CD4-positive, alpha-beta memory T cell (primary cell): ENCODE results near the gene C1orf159. TPM values are rescaled to one million over a fixed set of nuclear protein-coding genes. Genes with fewer than 3 reads are reported as not detected.

Experiments
- CTCF ChIA-PET: fragments of 350-600 bp; sonication (Branson Sonifier 250); formaldehyde crosslinking; loops from one replicate; lab custom pipeline; 2021; ENCODE audit warnings: inconsistent platforms; ENCODE audit not compliant: partially characterized antibody; lab: Charles Lee
- POLR2A ChIA-PET: fragments of 350-600 bp; sonication (Branson Sonifier 250); formaldehyde crosslinking; loops from one replicate; lab custom pipeline; 2021; ENCODE audit not compliant: partially characterized antibody; lab: Charles Lee
- DNase-seq, 5 donors: peaks; one replicate each; pipeline versions ENCODE4 v3.0.0 to v3.0.0-alpha.2; 2020 to 2022; ENCODE audit warnings: mixed read lengths in 1 of 5
- H3K27ac ChIP-seq: one replicate; pipeline ENCODE4 v1.7.0; 2013; ENCODE audit warnings: low read depth, low read length
- H3K27me3 ChIP-seq: 2 replicates; pipeline ENCODE4 v1.7.0; 2013; ENCODE audit warnings: mild to moderate bottlenecking, low read length, moderate library complexity; ENCODE audit not compliant: insufficient read depth
- H3K36me3 ChIP-seq: 2 replicates; pipeline ENCODE4 v1.7.0; 2013; ENCODE audit warnings: mild to moderate bottlenecking, low read length, moderate library complexity; ENCODE audit not compliant: insufficient read depth
- H3K4me1 ChIP-seq: 2 replicates; pipeline ENCODE4 v1.7.0; 2013; ENCODE audit warnings: mild to moderate bottlenecking, low read length, moderate library complexity; ENCODE audit not compliant: insufficient read depth
- H3K4me3 ChIP-seq, 2 donors: one replicate each; pipeline ENCODE4 v1.7.0; 2013; ENCODE audit warnings: low read length in 2 of 2, mild to moderate bottlenecking in 1 of 2
- H3K9me3 ChIP-seq, 2 donors: one replicate each; pipeline ENCODE4 v1.7.0; 2013; ENCODE audit warnings: low read length in 2 of 2, control low read depth in 1 of 2; ENCODE audit not compliant: control insufficient read depth in 1 of 2
- H3K27ac Mint-ChIP-seq, 7 donors: one replicate each; pipeline ENCODE4 v1.8.0; 2020 to 2021; ENCODE audit warnings: mixed read lengths in 7 of 7, mild to moderate bottlenecking in 6 of 7, inconsistent platforms in 3 of 7, moderate library complexity in 3 of 7
- H3K27me3 Mint-ChIP-seq, 2 donors: one replicate each; pipeline ENCODE4 v1.8.0; 2020 to 2021; ENCODE audit warnings: mixed read lengths in 2 of 2
- H3K36me3 Mint-ChIP-seq, 2 donors: one replicate each; pipeline ENCODE4 v1.8.0; 2020 to 2021; ENCODE audit warnings: mixed read lengths in 2 of 2, inconsistent platforms in 1 of 2, mild to moderate bottlenecking in 1 of 2
- H3K4me1 Mint-ChIP-seq, 4 donors: one replicate each; pipeline ENCODE4 v1.8.0; 2020 to 2021; ENCODE audit warnings: mixed read lengths in 4 of 4, mild to moderate bottlenecking in 1 of 4
- H3K4me3 Mint-ChIP-seq, 8 donors: one replicate each; pipeline ENCODE4 v1.8.0; 2020 to 2021; ENCODE audit warnings: mixed read lengths in 8 of 8, mild to moderate bottlenecking in 7 of 8, moderate library complexity in 6 of 8, inconsistent platforms in 3 of 8
- H3K9me3 Mint-ChIP-seq, 8 donors: one replicate each; pipeline ENCODE4 v1.8.0; 2020 to 2021; ENCODE audit warnings: mixed read lengths in 8 of 8, mild to moderate bottlenecking in 5 of 8, inconsistent platforms in 3 of 8, moderate library complexity in 1 of 8
- intact Hi-C: fragments of 100-400 bp; cut with micrococcal nuclease; formaldehyde crosslinking; loops from one replicate; pipeline ENCODE4 v1.15.1; 2023
- polyA plus RNA-seq, 2 donors: library from polyadenylated mRNA; unstranded; fragments of 300-500 nt; fragmentation: Illumina TruSeq; gene quantifications; one replicate each; pipeline ENCODE4 v1.2.3, GENCODE V29; 2021
- total RNA-seq, 2 experiments: library from RNA; stranded (reverse); gene quantifications; one replicate each; pipeline ENCODE4 v1.2.3, GENCODE V29; 2021

Gene C1orf159
- total and polyA plus RNA-seq, 4 experiments from 2014 or later = 3.8 to 15.1 (median 11.5) TPM

DNA sequence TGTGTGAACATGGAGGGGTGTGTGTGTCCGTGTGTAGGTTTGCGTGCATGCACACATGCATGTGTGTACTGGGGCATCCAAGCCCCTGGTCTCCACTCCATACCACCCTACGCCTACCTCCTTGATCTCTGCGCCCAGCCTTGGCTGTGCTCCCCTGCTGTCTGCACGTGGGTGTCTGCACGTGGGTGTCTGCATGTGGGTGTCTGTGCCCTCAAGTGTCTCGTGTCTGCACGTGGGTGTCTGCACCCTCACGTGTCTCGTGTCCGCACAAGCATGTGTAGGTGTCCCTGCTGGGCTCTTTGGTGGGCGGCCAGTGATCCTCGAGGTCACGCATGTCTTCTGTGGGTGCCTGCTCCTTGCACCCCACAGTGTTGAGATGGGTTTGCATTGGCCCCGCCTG, 62.9 kb downstream of the C1orf159 start:
- H3K36me3 Mint-ChIP-seq = no peaks in the 10 kb centered on the region
- no peaks in the 10 kb centered on the region for H3K4me1 ChIP-seq
- no peaks in the 10 kb centered on the region for H3K36me3 ChIP-seq
- DNase-seq = no peak
- ChIA-PET CTCF (no interaction called here), POLR2A (no interaction called here)
- H3K27ac Mint-ChIP-seq = no peak overlapping the region
- no peaks in the 10 kb centered on the region for H3K27me3 ChIP-seq
- peaks cover 0 to 7% of the 10 kb centered on the region in 2 donors for H3K27me3 Mint-ChIP-seq
- H3K9me3 ChIP-seq = no peaks in the 10 kb centered on the region
- H3K4me1 Mint-ChIP-seq = peaks cover 0 to 3% (median 1%) of the 10 kb centered on the region in 4 donors
- H3K4me3 ChIP-seq = no peak overlapping the region
- H3K4me3 Mint-ChIP-seq = peak overlapping the region in 1 of 8 donors; percentile 9
- no peak overlapping the region for H3K27ac ChIP-seq
- H3K9me3 Mint-ChIP-seq = no peaks in the 10 kb centered on the region
- intact Hi-C loops = no loop called here

GRCh38 chr1:1052003-1052840, 63.7 kb downstream of the C1orf159 start:
- POLR2A ChIA-PET = no interaction called here
- H3K4me3 ChIP-seq = no peak overlapping the region
- no peaks in the 10 kb centered on the region for H3K27me3 ChIP-seq
- no peaks in the 10 kb centered on the region for H3K36me3 ChIP-seq
- H3K27ac Mint-ChIP-seq = peak overlapping the region in 1 of 7 donors; percentile 29
- no peak for DNase-seq
- intact Hi-C loops = no loop called here
- no peak overlapping the region for H3K27ac ChIP-seq
- no peaks in the 10 kb centered on the region for H3K9me3 Mint-ChIP-seq
- peaks cover 0 to 7% of the 10 kb centered on the region in 2 donors for H3K27me3 Mint-ChIP-seq
- H3K9me3 ChIP-seq = no peaks in the 10 kb centered on the region
- H3K36me3 Mint-ChIP-seq = no peaks in the 10 kb centered on the region
- H3K4me1 ChIP-seq = no peaks in the 10 kb centered on the region
- peaks cover 0 to 3% (median 0%) of the 10 kb centered on the region in 4 donors for H3K4me1 Mint-ChIP-seq
- CTCF ChIA-PET = no interaction called here
- peak overlapping the region in 1 of 8 donors; percentile 32 for H3K4me3 Mint-ChIP-seq

DNA sequence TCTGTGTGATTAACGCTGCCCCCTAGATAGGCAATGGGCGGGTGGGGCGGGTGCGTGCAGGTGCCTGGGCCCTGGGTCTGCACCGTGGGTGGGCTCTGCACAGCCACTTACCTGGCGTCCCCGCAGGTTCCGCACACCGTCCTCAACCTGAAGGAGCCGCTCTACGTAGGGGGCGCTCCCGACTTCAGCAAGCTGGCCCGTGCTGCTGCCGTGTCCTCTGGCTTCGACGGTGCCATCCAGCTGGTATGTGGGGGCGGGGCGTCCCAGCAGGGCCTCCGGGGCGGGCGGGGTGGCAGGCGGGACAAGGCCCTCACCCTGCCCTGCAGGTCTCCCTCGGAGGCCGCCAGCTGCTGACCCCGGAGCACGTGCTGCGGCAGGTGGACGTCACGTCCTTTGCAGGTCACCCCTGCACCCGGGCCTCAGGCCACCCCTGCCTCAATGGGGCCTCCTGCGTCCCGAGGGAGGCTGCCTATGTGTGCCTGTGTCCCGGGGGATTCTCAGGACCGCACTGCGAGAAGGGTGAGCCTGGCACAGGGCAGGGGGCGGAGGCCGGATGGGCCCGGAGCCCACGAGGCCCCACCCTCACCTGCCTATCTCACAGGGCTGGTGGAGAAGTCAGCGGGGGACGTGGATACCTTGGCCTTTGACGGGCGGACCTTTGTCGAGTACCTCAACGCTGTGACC, 64.6 kb downstream of the C1orf159 start:
- Histone ChIP-seq H3K4me3 (no peak overlapping the region), H3K9me3 (no peaks in the 10 kb centered on the region), H3K36me3 (no peaks in the 10 kb centered on the region), H3K27ac (no peak overlapping the region), H3K27me3 (no peaks in the 10 kb centered on the region), H3K4me1 (no peaks in the 10 kb centered on the region)
- CTCF ChIA-PET = no interaction called here
- intact Hi-C loops = no loop called here
- H3K4me3 Mint-ChIP-seq = no peak overlapping the region
- POLR2A ChIA-PET = no interaction called here
- no peaks in the 10 kb centered on the region for H3K36me3 Mint-ChIP-seq
- H3K27ac Mint-ChIP-seq = no peak overlapping the region
- H3K9me3 Mint-ChIP-seq = no peaks in the 10 kb centered on the region
- peaks cover 0 to 6% of the 10 kb centered on the region in 2 donors for H3K27me3 Mint-ChIP-seq
- no peak for DNase-seq
- peaks cover 0 to 3% (median 0%) of the 10 kb centered on the region in 4 donors for H3K4me1 Mint-ChIP-seq

- no peaks in the 10 kb centered on the region for H3K27me3 ChIP-seq
- peak overlapping the region in 1 of 7 donors; percentile 78 for H3K27ac Mint-ChIP-seq
- no peak for DNase-seq
- ChIA-PET CTCF (no interaction called here), POLR2A (no interaction called here)
- H3K4me1 ChIP-seq = no peaks in the 10 kb centered on the region
- peaks cover 0 to 3% (median 0%) of the 10 kb centered on the region in 4 donors for H3K4me1 Mint-ChIP-seq
- H3K9me3 ChIP-seq = no peaks in the 10 kb centered on the region
- no peak overlapping the region for H3K4me3 ChIP-seq
- intact Hi-C loops = no loop called here
- H3K36me3 ChIP-seq = no peaks in the 10 kb centered on the region
- H3K27me3 Mint-ChIP-seq = peaks cover 0 to 6% of the 10 kb centered on the region in 2 donors
- no peak overlapping the region for H3K4me3 Mint-ChIP-seq
- H3K36me3 Mint-ChIP-seq = no peaks in the 10 kb centered on the region
- no peak overlapping the region for H3K27ac ChIP-seq
- no peaks in the 10 kb centered on the region for H3K9me3 Mint-ChIP-seq
These were observed 65.3 kb downstream of the C1orf159 start for GRCh38 chr1:1050577-1051052.

DNA sequence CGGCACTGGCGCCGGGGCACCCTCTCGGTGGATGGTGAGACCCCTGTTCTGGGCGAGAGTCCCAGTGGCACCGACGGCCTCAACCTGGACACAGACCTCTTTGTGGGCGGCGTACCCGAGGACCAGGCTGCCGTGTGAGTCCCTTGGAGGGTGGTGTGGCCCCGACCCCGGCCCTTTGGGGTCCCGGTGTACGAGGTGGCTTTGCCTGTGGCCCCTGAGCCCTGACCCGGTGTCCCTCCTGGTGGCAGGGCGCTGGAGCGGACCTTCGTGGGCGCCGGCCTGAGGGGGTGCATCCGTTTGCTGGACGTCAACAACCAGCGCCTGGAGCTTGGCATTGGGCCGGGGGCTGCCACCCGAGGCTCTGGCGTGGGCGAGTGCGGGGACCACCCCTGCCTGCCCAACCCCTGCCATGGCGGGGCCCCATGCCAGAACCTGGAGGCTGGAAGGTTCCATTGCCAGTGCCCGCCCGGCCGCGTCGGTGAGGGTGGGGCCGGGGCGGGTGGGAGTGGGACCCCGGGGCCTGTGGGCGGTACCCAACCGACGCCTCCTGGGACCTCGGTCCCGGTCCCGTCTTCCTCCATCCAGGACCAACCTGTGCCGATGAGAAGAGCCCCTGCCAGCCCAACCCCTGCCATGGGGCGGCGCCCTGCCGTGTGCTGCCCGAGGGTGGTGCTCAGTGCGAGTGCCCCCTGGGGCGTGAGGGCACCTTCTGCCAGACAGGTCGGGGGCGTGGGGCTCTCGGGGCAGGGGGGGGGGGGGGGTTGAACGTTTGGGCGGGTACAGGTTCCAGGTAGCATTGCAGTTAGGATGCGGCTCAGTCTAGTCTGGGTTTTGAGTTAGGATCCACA, 66.3 kb downstream of the C1orf159 start:
- H3K9me3 Mint-ChIP-seq = peaks cover 0 to 4% (median 0%) of the 10 kb centered on the region in 8 donors
- H3K4me3 Mint-ChIP-seq = no peak overlapping the region
- Histone ChIP-seq H3K27ac (no peak overlapping the region), H3K4me3 (no peak overlapping the region), H3K27me3 (no peaks in the 10 kb centered on the region), H3K4me1 (no peaks in the 10 kb centered on the region), H3K9me3 (no peaks in the 10 kb centered on the region), H3K36me3 (no peaks in the 10 kb centered on the region)
- no peaks in the 10 kb centered on the region for H3K36me3 Mint-ChIP-seq
- ChIA-PET CTCF (no interaction called here), POLR2A (no interaction called here)
- no peak for DNase-seq
- no peak overlapping the region for H3K27ac Mint-ChIP-seq
- intact Hi-C loops = no loop called here
- peaks cover 0 to 6% of the 10 kb centered on the region in 2 donors for H3K27me3 Mint-ChIP-seq
- peaks cover 0 to 5% (median 0%) of the 10 kb centered on the region in 4 donors for H3K4me1 Mint-ChIP-seq

DNA sequence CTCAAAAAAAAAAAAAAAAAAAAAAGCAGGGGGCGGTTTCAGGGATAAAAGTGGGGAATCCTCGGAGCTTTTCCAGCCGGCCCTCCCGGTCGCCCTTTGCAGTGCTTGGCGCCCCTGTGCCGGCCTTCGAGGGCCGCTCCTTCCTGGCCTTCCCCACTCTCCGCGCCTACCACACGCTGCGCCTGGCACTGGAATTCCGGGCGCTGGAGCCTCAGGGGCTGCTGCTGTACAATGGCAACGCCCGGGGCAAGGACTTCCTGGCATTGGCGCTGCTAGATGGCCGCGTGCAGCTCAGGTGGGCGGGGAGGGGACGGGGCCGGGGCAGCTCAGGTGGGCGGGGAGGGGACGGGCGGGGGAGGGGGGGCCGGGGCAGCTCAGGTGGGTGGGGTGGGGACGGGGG, 67.1 kb downstream of the C1orf159 start:
- Mint-ChIP-seq H3K27ac (no peak overlapping the region), H3K4me3 (no peak overlapping the region), H3K36me3 (no peaks in the 10 kb centered on the region), H3K9me3 (peaks cover 0 to 4% (median 0%) of the 10 kb centered on the region in 8 donors), H3K27me3 (peaks cover 0 to 6% of the 10 kb centered on the region in 2 donors), H3K4me1 (peaks cover 0 to 5% (median 0%) of the 10 kb centered on the region in 4 donors)
- POLR2A ChIA-PET = no interaction called here
- CTCF ChIA-PET = no interaction called here
- H3K4me3 ChIP-seq = no peak overlapping the region
- no peak for DNase-seq
- no peaks in the 10 kb centered on the region for H3K9me3 ChIP-seq
- no peaks in the 10 kb centered on the region for H3K27me3 ChIP-seq
- no peaks in the 10 kb centered on the region for H3K4me1 ChIP-seq
- no peak overlapping the region for H3K27ac ChIP-seq
- no peaks in the 10 kb centered on the region for H3K36me3 ChIP-seq
- intact Hi-C loops = no loop called here
